Cardiac fibroblast (primary cell): Measurements from ENCODE around the gene GRAMD1B.

Source experiments
- DNase-seq, 2 donors: peaks; one replicate each; pipeline versions ENCODE4 v3.0.0 to v3.0.0-alpha.2; 2010; ENCODE audit warnings: low read depth in 2 of 2
- H3K4me3 ChIP-seq, 2 donors: replicated peaks in 1 of 2; 1 replicate in 1 of 2; 2 replicates in 1 of 2; pipeline ENCODE4 v1.5.1; 2011; ENCODE audit warnings: low read depth in 2 of 2, low read length in 2 of 2, mild to moderate bottlenecking in 2 of 2, moderate library complexity in 1 of 2
- TF ChIP-seq, protein P1 (sequence below): IDR thresholded peaks from one replicate; pipeline ENCODE4 v1.5.1; 2011; ENCODE audit warnings: low read depth, mild to moderate bottlenecking, low read length, inconsistent platforms

GRAMD1B gene

DNA sequence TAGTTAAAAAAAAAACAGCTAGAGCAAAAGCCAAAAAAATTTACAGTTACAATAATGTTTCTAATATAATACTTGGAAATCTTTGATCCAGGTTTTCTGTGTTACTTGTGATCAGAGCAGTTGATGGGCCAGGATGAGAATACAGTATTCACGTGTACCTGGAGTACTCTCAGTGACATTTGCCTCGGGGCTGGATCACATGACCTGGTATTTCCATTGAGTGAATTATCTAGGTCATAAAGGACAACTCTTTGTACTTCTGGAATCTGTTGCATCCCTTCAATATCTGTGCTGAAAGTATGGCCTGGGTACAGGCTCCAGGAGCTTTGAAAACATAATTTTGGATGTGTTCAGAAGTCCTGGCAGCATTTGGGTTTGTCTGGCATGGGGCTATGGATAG lies 93.5 kb downstream of the GRAMD1B start:
- H3K4me3 ChIP-seq: no peak overlapping the region
- TF ChIP-seq, protein P1, sequence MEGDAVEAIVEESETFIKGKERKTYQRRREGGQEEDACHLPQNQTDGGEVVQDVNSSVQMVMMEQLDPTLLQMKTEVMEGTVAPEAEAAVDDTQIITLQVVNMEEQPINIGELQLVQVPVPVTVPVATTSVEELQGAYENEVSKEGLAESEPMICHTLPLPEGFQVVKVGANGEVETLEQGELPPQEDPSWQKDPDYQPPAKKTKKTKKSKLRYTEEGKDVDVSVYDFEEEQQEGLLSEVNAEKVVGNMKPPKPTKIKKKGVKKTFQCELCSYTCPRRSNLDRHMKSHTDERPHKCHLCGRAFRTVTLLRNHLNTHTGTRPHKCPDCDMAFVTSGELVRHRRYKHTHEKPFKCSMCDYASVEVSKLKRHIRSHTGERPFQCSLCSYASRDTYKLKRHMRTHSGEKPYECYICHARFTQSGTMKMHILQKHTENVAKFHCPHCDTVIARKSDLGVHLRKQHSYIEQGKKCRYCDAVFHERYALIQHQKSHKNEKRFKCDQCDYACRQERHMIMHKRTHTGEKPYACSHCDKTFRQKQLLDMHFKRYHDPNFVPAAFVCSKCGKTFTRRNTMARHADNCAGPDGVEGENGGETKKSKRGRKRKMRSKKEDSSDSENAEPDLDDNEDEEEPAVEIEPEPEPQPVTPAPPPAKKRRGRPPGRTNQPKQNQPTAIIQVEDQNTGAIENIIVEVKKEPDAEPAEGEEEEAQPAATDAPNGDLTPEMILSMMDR: no peak
- DNase-seq: no peak

DNA sequence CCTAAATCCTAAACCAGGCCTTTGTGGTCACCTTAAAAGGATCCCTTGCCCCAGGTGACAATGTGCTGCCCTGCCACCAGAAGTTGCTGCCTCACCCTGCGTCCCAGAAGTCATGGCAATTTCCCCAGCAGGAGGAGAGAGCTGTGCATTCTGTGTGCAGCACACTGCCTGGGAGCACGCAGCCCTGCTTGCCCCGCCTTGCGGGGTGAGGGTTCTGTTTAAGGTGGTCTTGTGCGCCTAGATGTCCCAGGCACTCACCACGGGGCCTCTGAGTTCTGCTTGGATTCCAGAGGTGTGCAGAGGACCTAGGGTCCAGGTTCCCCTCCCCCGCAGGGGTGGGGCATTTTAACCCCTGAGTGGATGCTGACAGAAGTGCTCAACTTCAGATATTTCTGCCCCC lies 95.0 kb downstream of the GRAMD1B start:
- no peak overlapping the region for H3K4me3 ChIP-seq

DNA sequence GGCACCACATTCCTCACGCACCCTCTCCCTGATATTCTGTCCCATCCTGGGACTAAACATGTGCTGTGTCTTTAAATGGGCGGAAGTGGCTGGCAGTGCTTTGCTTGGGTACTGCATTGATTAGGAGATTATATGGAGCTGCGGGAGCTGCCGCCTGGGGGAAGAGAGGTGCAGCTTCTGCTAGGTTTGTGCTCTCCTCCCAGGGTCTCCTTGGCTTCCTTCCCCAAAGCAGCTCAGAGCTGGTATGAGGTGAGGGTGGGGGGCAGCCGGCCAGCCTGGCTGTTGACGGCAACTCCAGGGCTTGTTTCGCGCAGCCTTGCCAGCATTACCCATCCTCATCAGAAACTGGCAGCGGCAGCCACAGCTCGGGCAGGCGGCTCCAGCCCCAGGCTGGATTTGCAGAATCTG lies 95.4 kb downstream of the GRAMD1B start:
- DNase-seq: no peak
- no peak overlapping the region for H3K4me3 ChIP-seq
- TF ChIP-seq, protein P1: no peak

More for the DNA sequence above, 95.0 kb downstream of the GRAMD1B start:
- DNase-seq: no peak
- TF ChIP-seq, protein P1: no peak

DNA sequence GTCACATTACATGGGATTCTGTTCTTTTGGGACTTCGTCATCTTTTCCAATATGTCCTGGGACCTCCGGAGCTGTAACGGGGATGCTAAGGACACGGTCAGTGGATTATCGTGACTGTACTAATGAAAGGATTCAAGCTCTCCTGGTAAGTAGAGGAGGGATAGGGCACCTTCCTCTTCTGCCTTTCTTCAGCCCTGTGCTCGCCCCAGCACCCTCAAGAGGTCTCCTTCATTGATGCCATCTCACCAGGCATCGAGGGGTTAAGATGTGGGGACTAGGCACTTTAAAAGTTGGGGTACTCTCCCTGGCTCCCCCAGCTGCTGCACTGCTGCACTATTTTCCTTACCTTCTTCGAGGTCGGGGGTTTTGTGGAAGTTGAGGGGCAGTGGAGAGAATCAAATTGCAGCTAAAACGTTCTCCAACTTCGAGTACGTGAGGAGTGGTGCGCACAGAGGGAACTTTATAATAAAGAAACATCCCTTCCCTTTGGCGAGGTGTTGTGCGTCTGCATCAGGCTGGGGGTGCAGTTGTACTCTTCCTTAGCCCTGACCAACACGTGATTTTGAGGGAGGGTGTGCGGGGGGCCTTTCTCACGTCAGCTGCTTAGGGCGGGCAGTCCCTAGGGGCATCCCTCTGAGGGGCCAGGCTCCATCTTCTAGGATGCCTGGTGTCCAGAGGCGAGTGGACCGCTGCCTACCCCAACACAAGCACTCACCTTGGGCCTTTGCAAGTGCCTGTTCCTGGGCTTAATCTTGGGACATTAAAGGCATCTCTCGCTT lies 96.1 kb downstream of the GRAMD1B start:
- no peak for DNase-seq
- no peak overlapping the region for H3K4me3 ChIP-seq
- TF ChIP-seq, protein P1: no peak

DNA sequence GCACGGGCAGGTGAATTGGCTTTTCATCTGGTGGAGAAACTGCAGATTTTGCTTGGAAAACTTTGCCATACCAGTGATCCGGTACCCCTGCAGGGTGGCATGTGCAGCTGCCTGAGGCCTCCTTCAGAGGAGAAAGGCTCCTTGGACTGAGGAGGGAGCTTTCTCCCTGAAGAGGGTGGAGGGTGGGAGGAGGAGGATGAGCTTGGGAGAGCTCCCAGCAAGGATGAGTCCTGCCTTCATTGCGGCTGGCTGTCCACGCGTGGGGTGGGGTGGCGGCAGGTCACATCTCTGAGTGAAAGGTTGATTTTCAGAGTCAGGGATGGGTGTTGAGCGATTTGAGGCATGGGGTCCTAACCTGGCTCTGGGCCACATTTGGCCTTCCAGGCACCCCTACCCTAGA lies 96.8 kb downstream of the GRAMD1B start:
- DNase-seq: no peak
- H3K4me3 ChIP-seq: no peak overlapping the region
- TF ChIP-seq, protein P1: no peak

DNA sequence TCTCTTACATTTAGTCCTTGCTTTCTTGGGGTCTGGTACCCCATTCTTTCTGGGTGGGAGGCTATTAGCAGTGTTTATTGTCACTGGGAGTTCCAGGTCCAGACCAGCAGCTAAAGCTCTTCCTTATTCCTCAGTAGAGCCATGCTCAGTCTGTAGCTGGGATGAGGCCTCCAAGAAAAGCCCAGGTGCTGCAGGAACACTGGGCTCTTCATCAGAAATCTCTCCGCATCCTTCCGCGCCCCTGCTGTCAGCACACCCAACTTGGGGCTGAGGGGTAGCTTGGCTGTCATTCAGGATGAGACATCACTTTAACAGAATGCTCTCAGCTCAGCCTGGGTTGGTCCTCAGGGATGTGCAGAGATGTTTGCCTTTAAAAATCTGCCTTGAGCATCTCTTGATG lies 97.5 kb downstream of the GRAMD1B start:
- TF ChIP-seq, protein P1: no peak
- DNase-seq: no peak
- no peak overlapping the region for H3K4me3 ChIP-seq

DNA sequence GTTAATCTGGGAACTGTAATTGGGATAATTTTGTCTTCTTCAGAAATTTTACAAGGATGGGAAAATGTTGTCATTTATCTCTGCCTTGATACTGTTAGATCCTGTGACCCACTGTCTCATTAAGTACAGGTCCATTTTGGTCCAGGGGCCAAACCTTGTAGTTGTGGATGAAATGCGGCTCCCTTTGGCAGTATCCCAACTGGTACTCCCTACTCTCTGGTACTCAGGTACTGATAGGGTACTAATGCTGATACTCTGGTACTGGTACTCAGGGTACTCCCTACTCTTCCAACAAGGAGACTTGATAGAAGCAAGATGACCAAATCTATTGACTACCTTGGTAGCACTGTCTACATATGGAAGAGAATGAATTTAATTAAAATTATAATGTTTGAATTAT lies 97.9 kb downstream of the GRAMD1B start:
- H3K4me3 ChIP-seq: no peak overlapping the region

More for the DNA sequence above, 97.9 kb downstream of the GRAMD1B start:
- TF ChIP-seq, protein P1: no peak
- no peak for DNase-seq
